Neuronal stem cell (in vitro differentiated cells): Measurements from ENCODE around the gene DUS3L.
"Not testable (repeated sequence)": the region's sequence is repeated elsewhere in the genome, so short reads cannot be mapped to it uniquely, and the experiment has no call there.

Experiments
- DNase-seq: peaks from one replicate; pipeline ENCODE4 v3.0.0-alpha.2; 2013; ENCODE audit warnings: low spot score
- H2AFZ ChIP-seq: one replicate; pipeline ENCODE4 v1.6.1; 2013; ENCODE audit warnings: mild to moderate bottlenecking, low read length, inconsistent platforms
- H2AK5ac ChIP-seq: 2 replicates; pipeline ENCODE4 v1.6.1; 2013; ENCODE audit warnings: low read depth, mild to moderate bottlenecking, inconsistent platforms, low read length, moderate library complexity, mixed read lengths
- H2BK120ac ChIP-seq: 2 replicates; pipeline ENCODE4 v1.6.1; 2013; ENCODE audit warnings: low read depth, mild to moderate bottlenecking, inconsistent platforms, low read length, moderate library complexity, mixed read lengths
- H2BK12ac ChIP-seq: one replicate; pipeline ENCODE4 v1.6.1; 2013; ENCODE audit warnings: low read length, inconsistent platforms
- H2BK15ac ChIP-seq: 2 replicates; pipeline ENCODE4 v1.6.1; 2013; ENCODE audit warnings: mild to moderate bottlenecking, low read length, inconsistent platforms, mixed read lengths
- H2BK5ac ChIP-seq: one replicate; pipeline ENCODE4 v1.6.1; 2013; ENCODE audit warnings: inconsistent platforms, mild to moderate bottlenecking, low read length, moderate library complexity
- H3K14ac ChIP-seq: one replicate; pipeline ENCODE4 v1.6.1; 2013; ENCODE audit warnings: low read length, inconsistent platforms
- H3K18ac ChIP-seq: 2 replicates; pipeline ENCODE4 v1.6.1; 2013; ENCODE audit warnings: low read length, inconsistent platforms
- H3K23ac ChIP-seq: 2 replicates; pipeline ENCODE4 v1.6.1; 2013; ENCODE audit warnings: low read depth, mild to moderate bottlenecking, mixed read lengths, low read length, inconsistent platforms; ENCODE audit not compliant: poor library complexity
- H3K27ac ChIP-seq: replicated peaks from 3 replicates; pipeline ENCODE4 v1.5.1; 2013; ENCODE audit warnings: low read length, inconsistent platforms
- H3K27me3 ChIP-seq, 3 experiments: 2 replicates each; pipeline ENCODE4 v1.6.1; 2013; ENCODE audit warnings: low read length in 3 of 3, mild to moderate bottlenecking in 2 of 3, inconsistent platforms in 1 of 3, low read depth in 1 of 3, mixed read lengths in 1 of 3, moderate library complexity in 1 of 3; ENCODE audit not compliant: control insufficient read depth in 3 of 3, insufficient read depth in 3 of 3
- H3K36me3 ChIP-seq, 2 donors: replicated peaks in 1 of 2; 2 replicates each; pipeline ENCODE4 v1.6.1; 2013; ENCODE audit warnings: low read length in 2 of 2; ENCODE audit not compliant: control insufficient read depth in 2 of 2, insufficient read depth in 2 of 2
- H3K4ac ChIP-seq: 2 replicates; pipeline ENCODE4 v1.6.1; 2013; ENCODE audit warnings: inconsistent platforms, mild to moderate bottlenecking, low read length, moderate library complexity
- H3K4me1 ChIP-seq, 2 donors: 1 replicate in 1 of 2; 2 replicates in 1 of 2; pipeline ENCODE4 v1.6.1; 2013; ENCODE audit warnings: low read length in 2 of 2, low read depth in 1 of 2; ENCODE audit not compliant: control insufficient read depth in 2 of 2, insufficient read depth in 1 of 2
- H3K4me2 ChIP-seq: one replicate; pipeline ENCODE4 v1.6.1; 2013; ENCODE audit warnings: mild to moderate bottlenecking, low read length, inconsistent platforms; ENCODE audit not compliant: insufficient read depth, poor library complexity, severe bottlenecking
- H3K4me3 ChIP-seq, 2 donors: 2 replicates each; pipeline ENCODE4 v1.5.1; 2013; ENCODE audit warnings: low read length in 2 of 2, mild to moderate bottlenecking in 2 of 2, inconsistent platforms in 1 of 2, moderate library complexity in 1 of 2
- H3K79me1 ChIP-seq: one replicate; pipeline ENCODE4 v1.6.1; 2013; ENCODE audit warnings: low read depth, mild to moderate bottlenecking, inconsistent platforms, low read length, moderate library complexity
- H3K9ac ChIP-seq: one replicate; pipeline ENCODE4 v1.6.1; 2013; ENCODE audit warnings: mild to moderate bottlenecking, low read depth, low read length, inconsistent platforms; ENCODE audit not compliant: poor library complexity
- H3K9me3 ChIP-seq, 2 donors: replicated peaks in 1 of 2; 2 replicates each; pipeline versions ENCODE3 to v1.6.1; 2013; ENCODE audit warnings: low read length in 2 of 2, mild to moderate bottlenecking in 2 of 2, inconsistent platforms in 1 of 2, low read depth in 1 of 2, mixed read lengths in 1 of 2, moderate library complexity in 1 of 2; ENCODE audit not compliant: control insufficient read depth in 2 of 2, insufficient read depth in 1 of 2
- H4K8ac ChIP-seq: one replicate; pipeline ENCODE4 v1.6.1; 2013; ENCODE audit warnings: low read depth, mild to moderate bottlenecking, inconsistent platforms, low read length, moderate library complexity
- H4K91ac ChIP-seq: one replicate; pipeline ENCODE4 v1.6.1; 2013; ENCODE audit warnings: low read length, low read depth, mild to moderate bottlenecking, inconsistent platforms; ENCODE audit not compliant: poor library complexity
- WGBS, 2 donors: extraction: QIAGEN DNeasy Blood & Tissue Kit; methylation state at CpG; one replicate each; pipeline ENCODE4 v1.1.7; 2013; ENCODE audit warnings: missing lambda C conversion rate in 2 of 2, mixed read lengths in 1 of 2; ENCODE audit not compliant: insufficient read length in 2 of 2, insufficient replicate concordance in 1 of 2; ENCODE audit errors: extremely low coverage in 2 of 2; 5-methylcytosine and 5-hydroxymethylcytosine counted together

DUS3L gene

DNA sequence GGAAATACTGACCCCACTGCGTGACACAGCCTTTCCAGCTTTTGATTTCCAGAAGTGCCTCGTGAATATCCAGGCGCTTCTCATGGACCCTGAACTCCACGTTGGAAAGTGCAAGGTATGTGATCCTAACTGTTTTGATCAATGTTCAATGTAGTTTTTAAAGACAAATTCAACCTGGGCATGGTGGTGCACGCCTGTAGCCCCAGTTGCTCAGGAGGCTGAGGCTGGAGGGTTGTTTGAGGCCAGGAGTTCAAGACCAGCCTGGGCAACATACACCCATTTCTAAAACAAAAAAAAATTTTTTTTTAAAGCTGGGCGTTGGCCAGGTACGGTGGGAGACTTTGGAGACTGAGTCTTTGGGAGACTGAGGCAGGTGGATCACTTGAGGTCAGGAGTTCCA lies 39.3 kb downstream of the DUS3L start:
- Histone ChIP-seq H2BK12ac (no peak overlapping the region), H3K9ac (no peak overlapping the region), H3K36me3 (no peaks in the 10 kb centered on the region), H2BK120ac (no peak overlapping the region), H3K23ac (no peak overlapping the region), H4K91ac (no peak overlapping the region), H3K4me1 (no peaks in the 10 kb centered on the region), H3K18ac (no peak overlapping the region), H3K14ac (no peak overlapping the region), H3K4me3 (no peak overlapping the region), H3K4me2 (no peak overlapping the region), H3K27me3 (no peaks in the 10 kb centered on the region), H3K4ac (no peak overlapping the region), H2AFZ (no peak overlapping the region), H2BK5ac (no peak overlapping the region), H3K79me1 (no peaks in the 10 kb centered on the region), H4K8ac (no peak overlapping the region), H3K27ac (no peak overlapping the region), H2BK15ac (no peak overlapping the region), H2AK5ac (no peak overlapping the region), H3K9me3 (no peaks in the 10 kb centered on the region)
- no CpG with 5 or more reads among the region's 7 CpGs for WGBS, 2 donors
- no peak for DNase-seq

DNA sequence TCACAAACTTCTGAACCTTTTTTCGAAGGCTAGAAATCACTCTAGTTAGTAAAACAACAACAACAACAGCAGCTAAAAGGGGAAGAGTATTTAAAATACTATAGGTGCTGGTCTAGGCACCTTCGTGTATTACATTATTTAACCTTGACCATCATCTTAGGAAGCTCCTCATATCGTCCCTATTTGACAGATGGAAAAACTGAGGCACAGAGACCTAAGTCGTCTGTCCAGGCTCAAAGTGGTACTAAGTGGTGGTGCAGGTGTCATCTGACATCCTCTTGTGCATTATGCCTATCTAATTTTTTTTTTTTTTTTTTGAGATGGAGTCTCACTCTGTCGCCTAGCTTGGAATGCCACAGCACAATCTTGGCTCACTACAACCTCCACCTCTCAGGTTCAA lies 41.5 kb downstream of the DUS3L start:
- Histone ChIP-seq H3K79me1 (no peaks in the 10 kb centered on the region), H3K14ac (no peak overlapping the region), H3K9ac (no peak overlapping the region), H2BK15ac (no peak overlapping the region), H3K23ac (no peak overlapping the region), H3K9me3 (no peaks in the 10 kb centered on the region), H3K4me3 (no peak overlapping the region), H3K18ac (no peak overlapping the region), H3K4ac (no peak overlapping the region), H4K91ac (no peak overlapping the region), H2BK5ac (no peak overlapping the region), H3K27ac (no peak overlapping the region), H3K4me2 (no peak overlapping the region), H2AFZ (no peak overlapping the region), H2BK12ac (no peak overlapping the region), H2AK5ac (no peak overlapping the region), H3K4me1 (no peaks in the 10 kb centered on the region), H3K36me3 (no peaks in the 10 kb centered on the region), H4K8ac (no peak overlapping the region), H2BK120ac (no peak overlapping the region), H3K27me3 (no peaks in the 10 kb centered on the region)
- WGBS, 2 donors = no CpG with 5 or more reads among the region's 5 CpGs
- DNase-seq = no peak

DNA sequence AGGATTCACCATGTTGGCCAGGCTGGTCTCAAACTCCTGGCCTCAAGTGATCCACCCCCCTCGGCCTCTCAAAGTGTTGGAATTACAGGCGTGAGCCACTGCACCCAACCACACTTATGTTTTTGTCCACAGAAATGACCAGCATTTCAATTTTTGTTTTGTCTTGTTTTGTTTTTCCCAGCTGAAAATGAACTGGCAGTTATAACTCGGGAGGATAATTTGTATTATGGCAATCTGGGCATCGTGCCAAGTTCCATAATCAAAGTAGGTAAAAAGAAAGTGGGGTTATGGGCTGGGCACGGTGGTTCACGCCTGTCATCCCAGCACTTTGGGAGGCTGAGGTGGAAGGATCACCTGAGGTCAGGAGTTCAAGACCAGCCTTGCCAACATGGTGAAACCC lies 42.0 kb downstream of the DUS3L start:
- H2BK15ac ChIP-seq, H3K27me3 ChIP-seq, H3K4me1 ChIP-seq, H3K9ac ChIP-seq, H3K36me3 ChIP-seq, H3K4me2 ChIP-seq, H2AK5ac ChIP-seq, H2AFZ ChIP-seq, H3K23ac ChIP-seq, DNase-seq, H3K4ac ChIP-seq, H3K18ac ChIP-seq, H2BK12ac ChIP-seq, H2BK120ac ChIP-seq, H3K9me3 ChIP-seq, H3K27ac ChIP-seq, H4K91ac ChIP-seq, H3K79me1 ChIP-seq, H3K14ac ChIP-seq, H3K4me3 ChIP-seq, H4K8ac ChIP-seq, H2BK5ac ChIP-seq: not testable (repeated sequence)
- WGBS, 2 donors = no CpG with 5 or more reads among the region's 6 CpGs

DNA sequence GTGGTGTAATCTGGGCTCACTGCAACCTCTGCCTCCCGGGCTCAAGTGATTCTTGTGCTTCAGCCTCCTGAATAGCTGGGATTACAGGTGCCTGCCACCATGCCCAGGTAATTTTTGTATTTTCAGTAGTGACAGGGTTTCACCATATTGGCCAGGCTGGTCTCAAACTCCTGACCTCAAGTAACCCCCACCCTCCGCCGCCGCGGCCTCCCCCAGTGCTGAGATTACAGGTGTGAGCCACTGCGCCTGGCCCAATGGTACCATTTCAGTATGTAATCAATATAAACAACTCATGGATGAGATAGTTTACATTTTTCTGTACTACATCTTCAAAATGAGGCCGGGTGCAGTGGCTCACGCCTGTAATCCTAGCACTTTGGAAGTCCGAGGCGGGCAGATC lies 46.0 kb downstream of the DUS3L start:
- not testable (repeated sequence) for H3K23ac ChIP-seq, H3K9me3 ChIP-seq, H2BK5ac ChIP-seq, H2AFZ ChIP-seq, H3K4me1 ChIP-seq, DNase-seq, H2AK5ac ChIP-seq, H2BK120ac ChIP-seq, H2BK15ac ChIP-seq, H3K4me3 ChIP-seq, H3K4ac ChIP-seq, H3K27ac ChIP-seq, H4K8ac ChIP-seq, H3K14ac ChIP-seq, H4K91ac ChIP-seq, H3K36me3 ChIP-seq, H3K4me2 ChIP-seq, H3K18ac ChIP-seq, H2BK12ac ChIP-seq, H3K9ac ChIP-seq, H3K79me1 ChIP-seq, H3K27me3 ChIP-seq
- WGBS, 2 donors = no CpG with 5 or more reads among the region's 10 CpGs
